SU-DHL-6 (cell line): ENCODE results near the gene FAM184A.

Experiments
- EZH2phosphoT487 ChIP-seq: fragments of 200-600 bp; sonication (generic), shearing (Covaris generic); conservative IDR thresholded peaks from 2 replicates; pipeline ENCODE4 v1.6.1; 2018; ENCODE audit warnings: mild to moderate bottlenecking, antibody characterized with exemption, low read length, moderate library complexity, mixed read lengths
- TF ChIP-seq, protein P1 (sequence below): fragments of 200-600 bp; sonication (generic); IDR thresholded peaks from one replicate; pipeline ENCODE4 v1.5.1; 2017; ENCODE audit warnings: antibody characterized with exemption, mild to moderate bottlenecking, low read length, moderate library complexity; ENCODE audit not compliant: insufficient read depth, poor library complexity, severe bottlenecking

DNA sequence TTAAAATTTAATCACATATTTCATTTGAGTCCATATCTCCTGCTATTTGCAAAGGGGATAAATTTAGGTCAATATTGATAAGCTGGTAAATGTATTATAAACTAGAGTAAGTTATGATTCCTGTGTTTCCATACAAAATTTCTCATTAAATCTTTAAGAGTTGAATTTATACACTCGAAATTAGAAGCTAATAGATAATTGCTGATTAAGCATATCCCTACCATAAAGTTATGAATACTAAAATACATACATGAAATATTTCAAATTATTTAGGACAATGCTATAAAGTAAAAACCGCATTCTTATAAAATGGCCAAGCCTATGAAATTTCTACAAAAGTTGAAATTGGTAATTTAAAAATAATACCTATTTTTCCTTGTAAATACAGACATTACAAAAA is 71.5 kb downstream of the FAM184A start:
- TF ChIP-seq, protein P1, sequence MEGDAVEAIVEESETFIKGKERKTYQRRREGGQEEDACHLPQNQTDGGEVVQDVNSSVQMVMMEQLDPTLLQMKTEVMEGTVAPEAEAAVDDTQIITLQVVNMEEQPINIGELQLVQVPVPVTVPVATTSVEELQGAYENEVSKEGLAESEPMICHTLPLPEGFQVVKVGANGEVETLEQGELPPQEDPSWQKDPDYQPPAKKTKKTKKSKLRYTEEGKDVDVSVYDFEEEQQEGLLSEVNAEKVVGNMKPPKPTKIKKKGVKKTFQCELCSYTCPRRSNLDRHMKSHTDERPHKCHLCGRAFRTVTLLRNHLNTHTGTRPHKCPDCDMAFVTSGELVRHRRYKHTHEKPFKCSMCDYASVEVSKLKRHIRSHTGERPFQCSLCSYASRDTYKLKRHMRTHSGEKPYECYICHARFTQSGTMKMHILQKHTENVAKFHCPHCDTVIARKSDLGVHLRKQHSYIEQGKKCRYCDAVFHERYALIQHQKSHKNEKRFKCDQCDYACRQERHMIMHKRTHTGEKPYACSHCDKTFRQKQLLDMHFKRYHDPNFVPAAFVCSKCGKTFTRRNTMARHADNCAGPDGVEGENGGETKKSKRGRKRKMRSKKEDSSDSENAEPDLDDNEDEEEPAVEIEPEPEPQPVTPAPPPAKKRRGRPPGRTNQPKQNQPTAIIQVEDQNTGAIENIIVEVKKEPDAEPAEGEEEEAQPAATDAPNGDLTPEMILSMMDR: no peak
- no peak for TF ChIP-seq EZH2phosphoT487
